ENCODE data around the gene SERPINB8. TPM values are rescaled to one million over a fixed set of nuclear protein-coding genes. Genes with fewer than 3 reads are reported as not detected.
A peak's percentile ranks its signal among the peaks of the same experiment; 100 is the strongest.

The SERPINB8 gene, protein sequence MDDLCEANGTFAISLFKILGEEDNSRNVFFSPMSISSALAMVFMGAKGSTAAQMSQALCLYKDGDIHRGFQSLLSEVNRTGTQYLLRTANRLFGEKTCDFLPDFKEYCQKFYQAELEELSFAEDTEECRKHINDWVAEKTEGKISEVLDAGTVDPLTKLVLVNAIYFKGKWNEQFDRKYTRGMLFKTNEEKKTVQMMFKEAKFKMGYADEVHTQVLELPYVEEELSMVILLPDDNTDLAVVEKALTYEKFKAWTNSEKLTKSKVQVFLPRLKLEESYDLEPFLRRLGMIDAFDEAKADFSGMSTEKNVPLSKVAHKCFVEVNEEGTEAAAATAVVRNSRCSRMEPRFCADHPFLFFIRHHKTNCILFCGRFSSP
- polyA plus RNA-seq (35.3 to 48.9 TPM (median 38.6 TPM) in 3 replicates), polyA minus RNA-seq (15.4 to 26.5 TPM (median 21.3 TPM) in 3 replicates)
- 40.7 TPM for polyA plus RNA-seq (2011; ENCODE audit: low read depth)
- polyA plus RNA-seq (2011; cell fraction: cytosol; rRNA removed): 28.2 and 44.6 TPM in 2 replicates
- 42.2 and 53.5 TPM in 2 replicates for polyA plus RNA-seq (2011; cell fraction: nucleus; rRNA removed)
- 42.9 and 55.5 TPM in 2 replicates for polyA plus RNA-seq (2012; ENCODE audit: low replicate concordance)
- 17.1 TPM for polyA minus RNA-seq (2011; cell fraction: cytosol; rRNA and poly(A)+ RNA removed)
- polyA minus RNA-seq (2011; cell fraction: nucleus; rRNA and poly(A)+ RNA removed): 13.1 and 25.6 TPM in 2 replicates

DNA sequence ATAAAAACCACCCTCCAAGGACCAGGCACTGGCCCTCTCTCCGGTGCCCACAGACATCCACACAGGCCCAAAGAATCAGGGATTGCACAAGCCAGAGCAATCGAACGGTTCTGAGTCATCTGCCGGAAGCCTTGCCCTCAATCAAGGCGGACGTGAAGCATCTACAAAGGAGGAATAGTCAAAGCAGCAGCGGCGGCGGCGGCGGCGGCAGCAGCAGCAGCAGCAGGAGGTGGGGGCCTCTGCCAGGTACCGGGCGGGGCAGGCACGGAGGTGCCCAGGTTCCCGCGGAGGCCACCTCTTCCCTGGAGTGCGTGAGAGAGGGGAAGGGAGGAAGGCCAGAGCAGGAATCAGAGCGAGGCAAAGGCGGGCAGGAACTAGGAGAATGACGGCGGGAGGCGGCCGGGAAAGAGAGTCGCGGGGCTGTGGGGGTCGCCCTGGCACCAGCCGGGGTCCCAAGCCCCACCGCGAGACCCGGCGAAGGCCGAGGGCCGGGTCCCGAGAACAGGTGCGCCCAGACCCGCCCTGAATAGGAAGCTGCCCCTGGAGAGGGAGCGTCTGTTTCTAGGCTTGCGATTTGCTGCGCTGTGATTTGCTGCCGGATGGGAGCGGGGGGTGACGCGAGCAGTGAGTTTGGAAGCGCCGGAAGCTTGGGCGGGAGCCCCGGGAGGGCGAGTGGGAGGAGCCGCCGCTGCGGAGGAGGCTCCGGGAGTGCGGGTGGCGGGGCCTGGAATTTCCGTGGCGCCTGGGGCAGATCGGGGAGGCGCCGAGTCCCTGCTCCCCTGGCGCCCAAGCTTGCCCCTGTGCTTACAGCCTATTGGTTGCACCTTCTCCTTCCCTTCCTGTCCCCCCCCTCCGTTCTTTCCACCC, at the start of gene SERPINB8:
Gene SERPINB8, plus strand, starts transcription at position 140 of the 867 bp plus-strand sequence. CDS start 8,228 bp downstream, outside the sequence.
- dilution Hi-C loops (cut with MboI; ENCODE audit: extremely low pct_ligation_motif_present, low sequenced_read_pairs): no loop called here
- FAIRE-seq (peak; percentile 83), DNase-seq (ENCODE audit: low read depth, low spot score) (no peak)
- H4K20me1 ChIP-seq (ENCODE audit: control insufficient read depth, extremely low read depth, insufficient read depth, low read length): no peaks in the 10 kb centered on the region
- peak within 1 kb of the TSS; percentile 96 for H3K9ac ChIP-seq (ENCODE audit: control insufficient read depth, extremely low read depth, insufficient read depth, low read length)
- peak within 1 kb of the TSS; percentile 76 to 90 (median 89) for H3K4me3 ChIP-seq (ENCODE audit: control insufficient read depth in 2 of 3, extremely low read depth in 1 of 3, insufficient read depth in 2 of 3, low read depth in 1 of 3, low read length in 3 of 3)
- TF ChIP-seq, protein P1, sequence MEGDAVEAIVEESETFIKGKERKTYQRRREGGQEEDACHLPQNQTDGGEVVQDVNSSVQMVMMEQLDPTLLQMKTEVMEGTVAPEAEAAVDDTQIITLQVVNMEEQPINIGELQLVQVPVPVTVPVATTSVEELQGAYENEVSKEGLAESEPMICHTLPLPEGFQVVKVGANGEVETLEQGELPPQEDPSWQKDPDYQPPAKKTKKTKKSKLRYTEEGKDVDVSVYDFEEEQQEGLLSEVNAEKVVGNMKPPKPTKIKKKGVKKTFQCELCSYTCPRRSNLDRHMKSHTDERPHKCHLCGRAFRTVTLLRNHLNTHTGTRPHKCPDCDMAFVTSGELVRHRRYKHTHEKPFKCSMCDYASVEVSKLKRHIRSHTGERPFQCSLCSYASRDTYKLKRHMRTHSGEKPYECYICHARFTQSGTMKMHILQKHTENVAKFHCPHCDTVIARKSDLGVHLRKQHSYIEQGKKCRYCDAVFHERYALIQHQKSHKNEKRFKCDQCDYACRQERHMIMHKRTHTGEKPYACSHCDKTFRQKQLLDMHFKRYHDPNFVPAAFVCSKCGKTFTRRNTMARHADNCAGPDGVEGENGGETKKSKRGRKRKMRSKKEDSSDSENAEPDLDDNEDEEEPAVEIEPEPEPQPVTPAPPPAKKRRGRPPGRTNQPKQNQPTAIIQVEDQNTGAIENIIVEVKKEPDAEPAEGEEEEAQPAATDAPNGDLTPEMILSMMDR (optimal IDR thresholded peaks at IDR 0.05 in 1 of 3, IDR thresholded peaks at IDR 0.05 in 1 of 3, conservative IDR thresholded peaks at IDR 0.05 in 1 of 3; ENCODE audit: extremely low read depth in 1 of 3, insufficient read depth in 2 of 3, low read length in 3 of 3): no peak
- TF ChIP-seq EZH2 (IDR thresholded peaks at IDR 0.05; ENCODE audit: low read length): no peak
- peak within 1 kb of the TSS; percentile 93 for H3K27ac ChIP-seq (ENCODE audit: control insufficient read depth, insufficient read depth, low read length)
- no peaks in the 10 kb centered on the region for H3K9me1 ChIP-seq (ENCODE audit: control insufficient read depth, extremely low read depth, insufficient read depth, low read length)
- peak within 1 kb of the TSS; percentile 84 for H2AFZ ChIP-seq (ENCODE audit: control insufficient read depth, low read length)
- peak within 1 kb of the TSS; percentile 95 for H3K4me2 ChIP-seq (ENCODE audit: control insufficient read depth, extremely low read depth, insufficient read depth, low read depth, low read length)
- peaks cover 0 to 8% of the 10 kb centered on the region in 2 experiments for H3K36me3 ChIP-seq (ENCODE audit: control insufficient read depth in 2 of 2, extremely low read depth in 1 of 2, insufficient read depth in 2 of 2, low read length in 2 of 2)
- peaks cover 29% of the 10 kb centered on the region for H3K79me2 ChIP-seq (ENCODE audit: control insufficient read depth, insufficient read depth, low read length)
- no peaks in the 10 kb centered on the region for H3K27me3 ChIP-seq (ENCODE audit: control insufficient read depth, extremely low read depth, insufficient read depth, low read length)
- H3K9me3 ChIP-seq (ENCODE audit: control insufficient read depth, low read depth, low read length): no peaks in the 10 kb centered on the region
- peaks cover 38% of the 10 kb centered on the region for H3K4me1 ChIP-seq (ENCODE audit: control insufficient read depth, extremely low read depth, insufficient read depth, low read length)

DNA sequence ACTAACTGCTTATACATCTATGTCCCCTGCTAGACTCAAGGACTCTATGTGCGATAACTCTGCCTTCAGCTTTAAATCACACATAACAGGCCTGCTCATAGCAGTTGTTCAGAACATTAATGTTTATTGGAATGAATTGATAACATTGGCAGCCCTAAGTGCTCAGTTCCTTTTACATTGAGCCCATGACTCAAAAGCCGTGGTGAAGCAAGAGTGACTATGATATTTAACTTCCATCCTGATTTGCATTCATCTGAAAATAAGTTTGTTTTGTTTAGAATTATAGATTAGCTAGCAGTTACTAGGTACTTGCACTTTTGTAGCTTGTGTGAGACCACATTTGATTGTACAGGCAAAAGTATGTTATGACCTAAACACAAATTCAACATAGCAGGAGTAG, 47.8 kb upstream of the SERPINB8 start:
- H3K79me2 ChIP-seq (ENCODE audit: control insufficient read depth, insufficient read depth, low read length): no peaks in the 10 kb centered on the region
- no peak overlapping the region for H3K27ac ChIP-seq (ENCODE audit: control insufficient read depth, insufficient read depth, low read length)
- dilution Hi-C loops (cut with MboI; ENCODE audit: extremely low pct_ligation_motif_present, low sequenced_read_pairs): no loop called here
- FAIRE-seq (no peak), DNase-seq (ENCODE audit: low read depth, low spot score) (no peak)
- no peaks in the 10 kb centered on the region for H3K9me3 ChIP-seq (ENCODE audit: control insufficient read depth, low read depth, low read length)
- H3K36me3 ChIP-seq (ENCODE audit: control insufficient read depth in 2 of 2, extremely low read depth in 1 of 2, insufficient read depth in 2 of 2, low read length in 2 of 2): no peaks in the 10 kb centered on the region
- no peak overlapping the region for H3K4me2 ChIP-seq (ENCODE audit: control insufficient read depth, extremely low read depth, insufficient read depth, low read depth, low read length)
- H2AFZ ChIP-seq (ENCODE audit: control insufficient read depth, low read length): no peak overlapping the region
- H3K9ac ChIP-seq (ENCODE audit: control insufficient read depth, extremely low read depth, insufficient read depth, low read length): no peak overlapping the region
- TF ChIP-seq EZH2 (IDR thresholded peaks at IDR 0.05; ENCODE audit: low read length): no peak
- TF ChIP-seq, protein P1 (optimal IDR thresholded peaks at IDR 0.05 in 1 of 3, IDR thresholded peaks at IDR 0.05 in 1 of 3, conservative IDR thresholded peaks at IDR 0.05 in 1 of 3; ENCODE audit: extremely low read depth in 1 of 3, insufficient read depth in 2 of 3, low read length in 3 of 3): no peak
- H3K27me3 ChIP-seq (ENCODE audit: control insufficient read depth, extremely low read depth, insufficient read depth, low read length): no peaks in the 10 kb centered on the region
- no peaks in the 10 kb centered on the region for H4K20me1 ChIP-seq (ENCODE audit: control insufficient read depth, extremely low read depth, insufficient read depth, low read length)
- no peak overlapping the region for H3K4me3 ChIP-seq (ENCODE audit: control insufficient read depth in 2 of 3, extremely low read depth in 1 of 3, insufficient read depth in 2 of 3, low read depth in 1 of 3, low read length in 3 of 3)
- H3K4me1 ChIP-seq (ENCODE audit: control insufficient read depth, extremely low read depth, insufficient read depth, low read length): no peaks in the 10 kb centered on the region
- no peaks in the 10 kb centered on the region for H3K9me1 ChIP-seq (ENCODE audit: control insufficient read depth, extremely low read depth, insufficient read depth, low read length)
